ENCODE data around the gene CADPS2.
"Not testable (repeated sequence)": the region's sequence is repeated elsewhere in the genome, so short reads cannot be mapped to it uniquely, and the experiment has no call there.

CADPS2 gene

GRCh38 chr7:122304319-122304975, 581.8 kb downstream of the CADPS2 start, which contains the start of gene FEZF1:
Gene FEZF1, minus strand, starts transcription at chr7:122304750. Its CDS starts 313 bp downstream, at chr7:122304437.
- peak; percentile 72 for DNase-seq

- DNase-seq: no peak
Measured at GRCh38 chr7:122303531-122304318, 582.5 kb downstream of the CADPS2 start.

GRCh38 chr7:122302761-122303530, 583.3 kb downstream of the CADPS2 start:
- DNase-seq: no peak

- DNase-seq: no peak
Measured at GRCh38 chr7:122301858-122302760, 584.2 kb downstream of the CADPS2 start.

- no peak for DNase-seq
Measured at GRCh38 chr7:122300956-122301833, 585.1 kb downstream of the CADPS2 start.

- DNase-seq: no peak
Measured at GRCh38 chr7:122300211-122300932, 585.9 kb downstream of the CADPS2 start.

GRCh38 chr7:122299624-122300210, 586.5 kb downstream of the CADPS2 start:
- no peak for DNase-seq

GRCh38 chr7:122298618-122299017, 587.6 kb downstream of the CADPS2 start:
- DNase-seq: no peak

- no peak for DNase-seq
Measured at GRCh38 chr7:122298131-122298530, 588.1 kb downstream of the CADPS2 start.

- DNase-seq: no peak
Measured at GRCh38 chr7:122291189-122291588, 595.1 kb downstream of the CADPS2 start.

- no peak for DNase-seq
Measured at GRCh38 chr7:122290476-122290875, 595.8 kb downstream of the CADPS2 start.

GRCh38 chr7:122289426-122289825, 596.8 kb downstream of the CADPS2 start:
- no peak for DNase-seq

- not testable (repeated sequence) for DNase-seq
Measured at GRCh38 chr7:122284608-122285007, 601.7 kb downstream of the CADPS2 start.

GRCh38 chr7:122273117-122273516, 613.1 kb downstream of the CADPS2 start:
- DNase-seq: no peak

GRCh38 chr7:122269241-122269640, 617.0 kb downstream of the CADPS2 start:
- DNase-seq: no peak

Measured in NCI-H748 treated with DMSO at 0.1 percent for 48 hours (cell line).